ENCODE data around the gene RANBP2.

DNA sequence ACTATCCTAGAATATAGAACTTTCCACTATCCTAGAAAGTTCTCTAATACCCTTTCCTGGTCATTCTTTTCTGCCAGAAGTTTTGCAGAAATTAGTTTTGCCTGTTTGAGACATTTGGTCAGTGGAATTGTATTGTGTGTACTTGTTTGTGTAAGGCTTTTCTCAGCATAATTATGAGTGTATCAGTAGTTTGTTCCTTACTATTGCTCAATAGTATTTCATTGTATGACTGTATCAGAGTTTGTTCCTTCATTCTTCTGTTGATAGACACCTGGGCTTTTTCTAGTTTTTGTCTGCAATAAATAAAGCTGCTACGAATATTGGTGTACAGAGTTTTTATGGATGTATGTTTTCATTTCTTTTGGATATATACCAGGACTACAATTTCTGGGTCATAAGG is 94.5 kb downstream of the RANBP2 start:
- TF ChIP-seq EZH2 (IDR thresholded peaks at IDR 0.05; ENCODE audit: low read depth, unreplicated experiment): no peak
- no peak for TF ChIP-seq STAT1 (IDR thresholded peaks at IDR 0.05; ENCODE audit: unreplicated experiment)
- TF ChIP-seq, protein P1, sequence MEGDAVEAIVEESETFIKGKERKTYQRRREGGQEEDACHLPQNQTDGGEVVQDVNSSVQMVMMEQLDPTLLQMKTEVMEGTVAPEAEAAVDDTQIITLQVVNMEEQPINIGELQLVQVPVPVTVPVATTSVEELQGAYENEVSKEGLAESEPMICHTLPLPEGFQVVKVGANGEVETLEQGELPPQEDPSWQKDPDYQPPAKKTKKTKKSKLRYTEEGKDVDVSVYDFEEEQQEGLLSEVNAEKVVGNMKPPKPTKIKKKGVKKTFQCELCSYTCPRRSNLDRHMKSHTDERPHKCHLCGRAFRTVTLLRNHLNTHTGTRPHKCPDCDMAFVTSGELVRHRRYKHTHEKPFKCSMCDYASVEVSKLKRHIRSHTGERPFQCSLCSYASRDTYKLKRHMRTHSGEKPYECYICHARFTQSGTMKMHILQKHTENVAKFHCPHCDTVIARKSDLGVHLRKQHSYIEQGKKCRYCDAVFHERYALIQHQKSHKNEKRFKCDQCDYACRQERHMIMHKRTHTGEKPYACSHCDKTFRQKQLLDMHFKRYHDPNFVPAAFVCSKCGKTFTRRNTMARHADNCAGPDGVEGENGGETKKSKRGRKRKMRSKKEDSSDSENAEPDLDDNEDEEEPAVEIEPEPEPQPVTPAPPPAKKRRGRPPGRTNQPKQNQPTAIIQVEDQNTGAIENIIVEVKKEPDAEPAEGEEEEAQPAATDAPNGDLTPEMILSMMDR (conservative IDR thresholded peaks at IDR 0.05; ENCODE audit: low read depth in 2 of 2): no peak
- no peak for TF ChIP-seq POLR2AphosphoS5 (IDR thresholded peaks at IDR 0.05; ENCODE audit: low read depth)
- TF ChIP-seq ZNF114 (CRISPR knock-in tag; IDR thresholded peaks at IDR 0.05): no peak
- no peak for TF ChIP-seq CREB1 (CRISPR knock-in tag; IDR thresholded peaks at IDR 0.05; ENCODE audit: low read depth)
- TF ChIP-seq, protein P2, sequence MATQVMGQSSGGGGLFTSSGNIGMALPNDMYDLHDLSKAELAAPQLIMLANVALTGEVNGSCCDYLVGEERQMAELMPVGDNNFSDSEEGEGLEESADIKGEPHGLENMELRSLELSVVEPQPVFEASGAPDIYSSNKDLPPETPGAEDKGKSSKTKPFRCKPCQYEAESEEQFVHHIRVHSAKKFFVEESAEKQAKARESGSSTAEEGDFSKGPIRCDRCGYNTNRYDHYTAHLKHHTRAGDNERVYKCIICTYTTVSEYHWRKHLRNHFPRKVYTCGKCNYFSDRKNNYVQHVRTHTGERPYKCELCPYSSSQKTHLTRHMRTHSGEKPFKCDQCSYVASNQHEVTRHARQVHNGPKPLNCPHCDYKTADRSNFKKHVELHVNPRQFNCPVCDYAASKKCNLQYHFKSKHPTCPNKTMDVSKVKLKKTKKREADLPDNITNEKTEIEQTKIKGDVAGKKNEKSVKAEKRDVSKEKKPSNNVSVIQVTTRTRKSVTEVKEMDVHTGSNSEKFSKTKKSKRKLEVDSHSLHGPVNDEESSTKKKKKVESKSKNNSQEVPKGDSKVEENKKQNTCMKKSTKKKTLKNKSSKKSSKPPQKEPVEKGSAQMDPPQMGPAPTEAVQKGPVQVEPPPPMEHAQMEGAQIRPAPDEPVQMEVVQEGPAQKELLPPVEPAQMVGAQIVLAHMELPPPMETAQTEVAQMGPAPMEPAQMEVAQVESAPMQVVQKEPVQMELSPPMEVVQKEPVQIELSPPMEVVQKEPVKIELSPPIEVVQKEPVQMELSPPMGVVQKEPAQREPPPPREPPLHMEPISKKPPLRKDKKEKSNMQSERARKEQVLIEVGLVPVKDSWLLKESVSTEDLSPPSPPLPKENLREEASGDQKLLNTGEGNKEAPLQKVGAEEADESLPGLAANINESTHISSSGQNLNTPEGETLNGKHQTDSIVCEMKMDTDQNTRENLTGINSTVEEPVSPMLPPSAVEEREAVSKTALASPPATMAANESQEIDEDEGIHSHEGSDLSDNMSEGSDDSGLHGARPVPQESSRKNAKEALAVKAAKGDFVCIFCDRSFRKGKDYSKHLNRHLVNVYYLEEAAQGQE (IDR thresholded peaks at IDR 0.05; ENCODE audit: unreplicated experiment): no peak
- no peak for TF ChIP-seq NANOG (IDR thresholded peaks at IDR 0.05; ENCODE audit: borderline replicate concordance)
- no peak for TF ChIP-seq JUNB (IDR thresholded peaks at IDR 0.05; ENCODE audit: unreplicated experiment)
- no peak for TF ChIP-seq EZH2phosphoT487 (IDR thresholded peaks at IDR 0.05; ENCODE audit: unreplicated experiment)
